Measurements from ENCODE around the gene FAM83F.

DNA sequence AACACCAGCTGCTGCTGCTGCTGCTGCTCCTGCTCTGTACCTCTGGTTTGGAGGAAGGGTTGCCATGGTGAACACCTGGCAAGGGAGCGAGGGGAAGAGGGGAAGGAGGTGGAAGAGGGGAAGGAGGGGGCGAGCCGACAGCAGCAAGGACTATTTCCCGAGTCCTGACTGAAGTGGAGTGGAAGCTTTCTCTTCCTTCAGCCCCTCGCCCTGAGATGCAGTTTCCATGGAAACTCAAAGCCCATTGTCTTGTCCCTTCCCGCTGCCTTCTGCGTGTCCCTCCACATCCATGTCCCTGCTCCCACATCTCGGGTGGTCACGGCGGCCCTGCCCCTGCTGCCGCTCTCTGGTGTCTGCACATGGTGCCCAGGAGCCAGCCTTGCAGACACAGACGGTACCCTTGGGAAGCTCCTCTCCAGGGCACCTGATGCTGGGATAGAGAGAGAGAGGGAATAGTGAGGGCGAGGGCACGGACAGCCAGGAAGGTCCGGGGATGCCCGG, 28.6 kb downstream of the FAM83F start:
- TF ChIP-seq, protein P1, sequence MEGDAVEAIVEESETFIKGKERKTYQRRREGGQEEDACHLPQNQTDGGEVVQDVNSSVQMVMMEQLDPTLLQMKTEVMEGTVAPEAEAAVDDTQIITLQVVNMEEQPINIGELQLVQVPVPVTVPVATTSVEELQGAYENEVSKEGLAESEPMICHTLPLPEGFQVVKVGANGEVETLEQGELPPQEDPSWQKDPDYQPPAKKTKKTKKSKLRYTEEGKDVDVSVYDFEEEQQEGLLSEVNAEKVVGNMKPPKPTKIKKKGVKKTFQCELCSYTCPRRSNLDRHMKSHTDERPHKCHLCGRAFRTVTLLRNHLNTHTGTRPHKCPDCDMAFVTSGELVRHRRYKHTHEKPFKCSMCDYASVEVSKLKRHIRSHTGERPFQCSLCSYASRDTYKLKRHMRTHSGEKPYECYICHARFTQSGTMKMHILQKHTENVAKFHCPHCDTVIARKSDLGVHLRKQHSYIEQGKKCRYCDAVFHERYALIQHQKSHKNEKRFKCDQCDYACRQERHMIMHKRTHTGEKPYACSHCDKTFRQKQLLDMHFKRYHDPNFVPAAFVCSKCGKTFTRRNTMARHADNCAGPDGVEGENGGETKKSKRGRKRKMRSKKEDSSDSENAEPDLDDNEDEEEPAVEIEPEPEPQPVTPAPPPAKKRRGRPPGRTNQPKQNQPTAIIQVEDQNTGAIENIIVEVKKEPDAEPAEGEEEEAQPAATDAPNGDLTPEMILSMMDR (conservative IDR thresholded peaks at IDR 0.05 in 1 of 2, IDR thresholded peaks at IDR 0.05 in 1 of 2; ENCODE audit: low read depth in 1 of 2, low read length in 2 of 2): no peak
- no peak for TF ChIP-seq EZH2 (IDR thresholded peaks at IDR 0.05; ENCODE audit: low read length, missing control alignments)
